IPS-NIHi11 (cell line): ENCODE results near the gene NUDT8.
"Not testable (repeated sequence)": the region's sequence is repeated elsewhere in the genome, so short reads cannot be mapped to it uniquely, and the experiment has no call there.

Source experiments
- DNase-seq: peaks from one replicate; pipeline ENCODE4 v3.0.0; 2012; ENCODE audit warnings: mixed read lengths, low spot score

Gene NUDT8

DNA sequence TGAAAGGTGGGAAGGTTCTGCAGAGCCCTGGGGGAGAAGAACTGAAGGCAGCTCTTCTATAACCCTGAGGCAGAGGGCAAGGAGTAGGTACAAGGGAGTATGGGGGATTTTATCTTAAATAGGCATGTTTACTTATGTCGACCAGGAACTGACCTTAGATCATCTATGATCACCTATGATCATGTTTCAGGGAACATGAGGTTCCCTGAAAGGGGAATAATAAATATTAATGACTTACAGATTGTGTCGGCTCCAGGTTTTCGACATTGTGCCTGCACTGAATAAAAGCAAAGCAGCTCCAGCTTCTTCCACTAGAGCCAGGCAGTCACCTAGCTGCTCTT lies 36.2 kb downstream of the NUDT8 start:
- DNase-seq = no peak

DNA sequence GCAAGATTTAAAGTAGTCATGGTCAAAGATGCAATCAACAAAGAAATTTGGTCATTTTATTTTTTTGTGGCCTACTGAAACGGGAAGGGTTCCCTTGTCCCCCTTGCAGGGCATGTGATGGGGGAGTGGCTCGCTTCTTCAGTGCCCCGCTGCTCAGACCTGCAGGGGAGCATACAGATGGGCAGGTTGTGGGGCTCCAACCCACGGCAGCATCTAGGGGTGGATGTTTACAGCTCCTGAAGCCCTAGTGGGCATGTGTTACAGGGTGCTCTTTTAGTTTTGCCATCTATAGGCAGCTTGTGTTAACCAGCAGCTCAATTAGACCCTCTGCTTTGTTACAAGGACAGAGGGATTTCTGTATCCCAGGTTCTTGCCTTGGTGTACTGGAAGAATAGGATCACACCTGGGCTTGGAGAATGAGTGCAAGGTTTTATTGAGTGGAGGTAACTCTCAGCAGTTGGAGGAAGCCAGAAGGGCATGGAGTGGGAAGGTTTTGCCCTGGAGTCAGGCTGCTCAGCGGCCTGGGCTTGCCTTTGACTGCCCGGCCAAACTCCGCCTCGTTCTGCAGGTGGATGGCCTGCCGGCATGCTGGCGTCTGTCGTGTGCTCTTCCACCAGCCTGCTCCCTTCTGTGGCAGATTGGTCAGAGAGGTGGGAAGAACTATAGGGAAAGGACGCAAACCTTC lies 36.7 kb downstream of the NUDT8 start:
- DNase-seq = no peak

DNA sequence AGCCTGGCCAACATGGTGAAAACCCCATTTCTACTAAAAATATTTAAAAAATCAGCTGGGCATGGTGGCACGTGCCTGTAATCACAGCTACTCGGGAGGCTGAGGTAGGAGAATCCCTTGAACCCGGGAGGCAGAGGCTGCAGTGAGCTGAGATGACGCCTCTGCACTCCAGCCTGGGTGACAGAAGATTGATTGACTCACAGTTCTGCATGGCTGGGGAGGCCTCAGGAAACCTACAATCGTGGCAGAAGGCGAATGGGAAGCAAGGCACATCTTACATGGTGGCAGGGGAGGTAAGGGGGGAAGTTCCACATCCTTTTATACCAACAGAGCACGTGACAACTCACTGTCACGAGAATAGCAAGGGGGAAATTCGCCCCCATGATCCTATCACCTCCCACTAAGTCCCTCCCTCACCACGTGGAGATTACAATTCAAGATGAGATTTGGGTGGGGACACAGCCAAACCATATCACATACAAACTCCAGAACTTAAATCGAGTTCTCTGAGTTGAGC lies 40.8 kb downstream of the NUDT8 start:
- not testable (repeated sequence) for DNase-seq

DNA sequence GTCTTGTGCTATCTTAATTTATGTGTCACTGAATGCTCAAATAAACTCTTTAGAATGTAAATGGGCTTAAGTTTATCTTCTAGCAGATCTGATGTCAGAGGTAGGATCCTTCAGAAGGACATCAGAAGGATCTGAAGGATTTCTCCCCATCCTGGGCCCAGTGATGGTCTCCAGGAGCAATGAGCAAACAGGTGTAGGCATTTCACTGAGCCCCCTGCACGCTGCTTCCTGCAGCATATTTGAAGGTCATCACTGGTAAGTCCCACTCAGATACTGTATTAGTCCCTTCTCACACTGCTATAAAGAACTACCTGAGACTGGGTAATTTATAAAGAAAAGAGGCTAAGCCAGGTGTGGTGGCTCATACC lies 41.6 kb downstream of the NUDT8 start:
- DNase-seq = no peak

DNA sequence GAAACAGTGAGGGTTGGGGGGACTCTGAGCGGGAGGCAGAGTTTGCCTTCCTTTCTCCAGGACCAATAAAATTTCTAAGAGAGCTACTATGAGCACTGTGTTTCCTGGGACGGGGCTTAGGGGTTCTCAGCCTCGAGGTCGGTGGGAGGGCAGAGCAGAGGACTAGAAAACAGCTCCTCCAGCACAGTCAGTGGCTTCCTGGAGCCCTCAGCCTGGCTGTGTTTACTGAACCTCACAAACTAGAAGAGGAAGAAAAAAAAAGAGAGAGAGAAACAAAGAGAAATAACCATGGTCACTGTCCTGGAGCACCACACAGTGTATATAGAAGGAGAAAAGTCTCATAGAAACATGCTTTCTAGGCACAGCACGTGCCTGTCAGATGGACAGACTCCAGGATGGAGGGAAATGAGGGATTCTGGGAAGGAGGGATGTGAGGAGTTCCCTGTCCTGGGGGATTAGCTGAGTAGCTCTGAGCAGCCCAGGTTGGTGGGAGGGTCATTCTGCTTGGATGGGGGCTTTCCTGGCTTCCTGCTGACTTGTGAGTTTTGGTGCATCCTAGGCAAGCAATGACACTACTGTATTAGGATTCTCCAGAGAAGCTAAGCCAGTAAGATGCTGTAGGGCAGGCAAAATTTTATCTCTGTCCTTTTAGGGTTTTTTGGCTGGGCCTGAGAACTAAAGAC lies 43.0 kb downstream of the NUDT8 start:
- no peak for DNase-seq

DNA sequence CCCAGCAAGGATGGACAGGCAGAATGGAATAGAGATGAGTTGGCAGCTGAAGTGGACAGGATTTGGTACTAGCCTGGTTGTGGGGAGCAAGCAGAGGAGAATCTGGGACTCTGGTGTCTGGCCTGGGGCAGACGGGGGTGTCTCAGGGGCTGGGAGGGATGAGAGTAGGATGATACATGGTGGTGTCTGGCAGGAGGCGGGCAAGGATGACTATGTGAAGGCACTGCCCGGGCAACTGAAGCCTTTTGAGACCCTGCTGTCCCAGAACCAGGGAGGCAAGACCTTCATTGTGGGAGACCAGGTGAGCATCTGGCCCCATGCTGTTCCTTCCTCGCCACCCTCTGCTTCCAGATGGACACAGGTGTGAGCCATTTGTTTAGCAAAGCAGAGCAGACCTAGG lies 43.8 kb downstream of the NUDT8 start:
- no peak for DNase-seq

DNA sequence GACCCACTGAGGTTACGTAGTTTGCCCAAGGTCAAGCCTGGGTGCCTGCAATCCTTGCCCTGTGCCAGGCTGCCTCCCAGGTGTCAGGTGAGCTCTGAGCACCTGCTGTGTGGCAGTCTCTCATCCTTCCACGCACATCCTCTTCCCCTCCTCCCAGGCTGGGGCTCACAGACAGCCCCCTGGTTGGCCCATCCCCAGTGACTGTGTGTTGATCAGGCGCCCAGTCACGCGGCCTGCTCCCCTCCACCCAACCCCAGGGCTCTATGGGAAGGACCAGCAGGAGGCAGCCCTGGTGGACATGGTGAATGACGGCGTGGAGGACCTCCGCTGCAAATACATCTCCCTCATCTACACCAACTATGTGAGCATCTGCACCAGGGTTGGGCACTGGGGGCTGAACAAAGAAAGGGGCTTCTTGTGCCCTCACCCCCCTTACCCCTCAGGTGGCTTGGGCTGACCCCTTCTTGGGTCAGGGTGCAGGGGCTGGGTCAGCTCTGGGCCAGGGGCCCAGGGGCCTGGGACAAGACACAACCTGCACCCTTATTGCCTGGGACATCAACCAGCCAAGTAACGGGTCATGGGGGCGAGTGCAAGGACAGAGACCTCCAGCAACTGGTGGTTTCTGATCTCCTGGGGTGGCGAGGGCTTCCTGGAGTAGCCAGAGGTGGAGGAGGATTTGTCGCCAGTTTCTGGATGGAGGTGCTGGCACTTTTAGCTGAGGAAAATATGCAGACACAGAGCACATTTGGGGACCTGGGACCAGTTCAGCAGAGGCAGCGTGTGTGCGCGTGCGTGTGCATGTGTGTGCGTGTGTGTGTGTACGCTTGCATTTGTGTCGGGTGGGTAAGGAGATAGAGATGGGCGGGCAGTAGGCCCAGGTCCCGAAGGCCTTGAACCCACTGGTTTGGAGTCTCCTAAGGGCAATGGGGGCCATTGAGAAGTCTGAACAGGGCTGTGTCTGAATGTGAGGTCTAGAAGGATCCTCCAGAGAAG lies 44.6 kb downstream of the NUDT8 start:
- no peak for DNase-seq

DNA sequence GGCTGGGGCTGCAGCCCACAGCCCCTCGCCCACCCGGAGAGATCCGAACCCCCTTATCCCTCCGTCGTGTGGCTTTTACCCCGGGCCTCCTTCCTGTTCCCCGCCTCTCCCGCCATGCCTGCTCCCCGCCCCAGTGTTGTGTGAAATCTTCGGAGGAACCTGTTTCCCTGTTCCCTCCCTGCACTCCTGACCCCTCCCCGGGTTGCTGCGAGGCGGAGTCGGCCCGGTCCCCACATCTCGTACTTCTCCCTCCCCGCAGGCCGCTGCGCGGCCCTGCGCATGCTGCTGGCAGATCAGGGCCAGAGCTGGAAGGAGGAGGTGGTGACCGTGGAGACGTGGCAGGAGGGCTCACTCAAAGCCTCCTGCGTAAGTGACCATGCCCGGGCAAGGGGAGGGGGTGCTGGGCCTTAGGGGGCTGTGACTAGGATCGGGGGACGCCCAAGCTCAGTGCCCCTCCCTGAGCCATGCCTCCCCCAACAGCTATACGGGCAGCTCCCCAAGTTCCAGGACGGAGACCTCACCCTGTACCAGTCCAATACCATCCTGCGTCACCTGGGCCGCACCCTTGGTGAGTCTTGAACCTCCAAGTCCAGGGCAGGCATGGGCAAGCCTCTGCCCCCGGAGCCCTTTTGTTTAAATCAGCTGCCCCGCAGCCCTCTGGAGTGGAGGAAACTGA lies 45.4 kb downstream of the NUDT8 start:
- peak; percentile 57 for DNase-seq

DNA sequence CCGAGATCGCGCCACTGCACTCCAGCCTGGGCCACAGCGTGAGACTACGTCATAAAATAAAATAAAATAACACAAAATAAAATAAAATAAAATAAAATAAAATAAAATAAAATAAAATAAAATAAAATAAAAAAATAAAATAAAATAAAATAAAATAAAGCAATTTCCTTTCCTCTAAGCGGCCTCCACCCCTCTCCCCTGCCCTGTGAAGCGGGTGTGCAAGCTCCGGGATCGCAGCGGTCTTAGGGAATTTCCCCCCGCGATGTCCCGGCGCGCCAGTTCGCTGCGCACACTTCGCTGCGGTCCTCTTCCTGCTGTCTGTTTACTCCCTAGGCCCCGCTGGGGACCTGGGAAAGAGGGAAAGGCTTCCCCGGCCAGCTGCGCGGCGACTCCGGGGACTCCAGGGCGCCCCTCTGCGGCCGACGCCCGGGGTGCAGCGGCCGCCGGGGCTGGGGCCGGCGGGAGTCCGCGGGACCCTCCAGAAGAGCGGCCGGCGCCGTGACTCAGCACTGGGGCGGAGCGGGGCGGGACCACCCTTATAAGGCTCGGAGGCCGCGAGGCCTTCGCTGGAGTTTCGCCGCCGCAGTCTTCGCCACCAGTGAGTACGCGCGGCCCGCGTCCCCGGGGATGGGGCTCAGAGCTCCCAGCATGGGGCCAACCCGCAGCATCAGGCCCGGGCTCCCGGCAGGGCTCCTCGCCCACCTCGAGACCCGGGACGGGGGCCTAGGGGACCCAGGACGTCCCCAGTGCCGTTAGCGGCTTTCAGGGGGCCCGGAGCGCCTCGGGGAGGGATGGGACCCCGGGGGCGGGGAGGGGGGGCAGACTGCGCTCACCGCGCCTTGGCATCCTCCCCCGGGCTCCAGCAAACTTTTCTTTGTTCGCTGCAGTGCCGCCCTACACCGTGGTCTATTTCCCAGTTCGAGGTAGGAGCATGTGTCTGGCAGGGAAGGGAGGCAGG lies 46.2 kb downstream of the NUDT8 start, which contains the start of gene GSTP1:
Gene GSTP1, plus strand, starts transcription at position 566 of the 958 bp plus-strand sequence. Its CDS starts 32 bp downstream, at position 598.
- DNase-seq = peak; percentile 94

DNA sequence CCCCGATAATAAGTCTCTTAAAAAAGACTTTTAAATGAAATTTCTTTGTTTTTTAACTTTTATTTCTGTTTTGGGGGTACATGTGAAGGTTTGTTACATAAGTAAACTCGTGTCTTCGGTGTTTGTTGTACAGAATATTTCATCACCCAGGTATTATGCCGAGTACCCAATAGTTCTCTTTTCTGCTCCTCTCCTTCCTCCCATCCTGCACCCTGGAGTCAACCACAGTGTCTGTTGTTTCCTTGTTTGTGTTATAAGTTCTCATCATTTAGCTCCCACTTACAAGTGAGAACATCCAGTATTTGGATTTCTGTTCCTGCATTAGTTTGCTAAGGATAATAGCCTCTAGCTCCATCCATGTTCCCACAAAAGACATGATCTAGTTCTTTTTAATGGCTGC lies 47.7 kb downstream of the NUDT8 start:
- no peak for DNase-seq

DNA sequence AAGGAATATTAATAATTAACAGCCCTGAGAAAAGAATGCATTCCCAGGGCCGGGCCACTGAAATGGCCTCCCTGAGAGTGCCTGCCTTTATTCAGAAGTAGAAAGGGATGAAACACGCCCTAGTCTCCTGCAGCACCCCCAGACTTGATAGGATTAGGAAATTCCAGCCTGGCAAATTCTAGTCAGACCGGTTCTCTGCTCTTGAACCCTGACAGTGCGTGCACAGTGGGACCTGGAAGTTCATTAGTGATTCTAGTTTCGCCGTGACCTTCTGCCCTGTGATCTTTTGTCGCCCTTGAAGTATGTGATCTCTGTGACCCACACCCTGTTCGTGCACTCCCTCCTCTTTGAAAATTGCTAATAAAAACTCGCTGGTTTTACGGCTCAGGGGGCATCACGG lies 48.3 kb downstream of the NUDT8 start:
- DNase-seq = no peak

DNA sequence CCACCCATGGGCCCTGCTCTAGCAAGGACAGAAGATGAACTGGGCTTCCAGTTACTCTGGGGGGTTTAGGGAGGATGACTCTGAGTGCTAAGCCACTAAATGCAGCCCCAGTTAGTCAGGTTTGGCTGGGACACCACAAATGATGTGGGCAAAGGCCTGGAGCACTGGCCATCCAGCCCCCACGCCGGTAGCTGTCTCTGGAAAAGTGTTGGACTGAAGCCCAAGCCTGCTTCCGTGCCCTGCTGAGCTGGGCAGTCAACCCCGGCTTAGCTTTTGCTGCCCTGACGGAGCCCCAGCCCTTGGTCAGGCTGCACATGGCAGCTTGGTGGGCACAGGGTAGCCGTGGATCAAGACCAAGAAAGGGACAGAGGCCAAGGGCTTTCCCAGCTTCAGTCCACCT lies 51.8 kb downstream of the NUDT8 start:
- DNase-seq = peak; percentile 1
